ENCODE results near the gene SPTBN4. TPM values are rescaled to one million over a fixed set of nuclear protein-coding genes. Genes with fewer than 3 reads are reported as not detected.
A peak's percentile ranks its signal among the peaks of the same experiment; 100 is the strongest.
"Not testable (repeated sequence)": the region's sequence is repeated elsewhere in the genome, so short reads cannot be mapped to it uniquely, and the experiment has no call there.

The SPTBN4 gene
- polyA plus RNA-seq, 1 donor, result 3.4 TPM

GRCh38 chr19:40452016-40452415, 14.8 kb upstream of the SPTBN4 start:
- Histone ChIP-seq H3K27me3 (ENCODE audit: control insufficient read depth, insufficient read depth, low read length) (no peaks in the 10 kb centered on the region), H3K4me1 (ENCODE audit: control insufficient read depth, insufficient read depth, low read length) (no peaks in the 10 kb centered on the region), H3K4me3 (ENCODE audit: low read length) (no peak overlapping the region), H3K27ac (ENCODE audit: low read length) (no peak overlapping the region), H3K36me3 (ENCODE audit: control insufficient read depth, insufficient read depth, low read length) (peaks cover 26% of the 10 kb centered on the region), H3K9me3 (ENCODE audit: control insufficient read depth, low read depth, low read length) (no peaks in the 10 kb centered on the region)
- peak in 1 of 2 donors; percentile 36 for DNase-seq
- 80% methylated on average over 1 of the region's 5 CpGs for WGBS (ENCODE audit: insufficient coverage, low lambda C conversion rate)

GRCh38 chr19:40453151-40453735, 13.6 kb upstream of the SPTBN4 start:
- H3K4me1 ChIP-seq (ENCODE audit: control insufficient read depth, insufficient read depth, low read length), result no peaks in the 10 kb centered on the region
- H3K36me3 ChIP-seq (ENCODE audit: control insufficient read depth, insufficient read depth, low read length), result peaks cover 25% of the 10 kb centered on the region
- no peak overlapping the region for H3K4me3 ChIP-seq (ENCODE audit: low read length)
- no peak for DNase-seq
- no CpG with 5 or more reads among the region's 5 CpGs for WGBS (ENCODE audit: insufficient coverage, low lambda C conversion rate)
- H3K9me3 ChIP-seq (ENCODE audit: control insufficient read depth, low read depth, low read length), result no peaks in the 10 kb centered on the region
- no peaks in the 10 kb centered on the region for H3K27me3 ChIP-seq (ENCODE audit: control insufficient read depth, insufficient read depth, low read length)
- no peak overlapping the region for H3K27ac ChIP-seq (ENCODE audit: low read length)

- H3K36me3 ChIP-seq (ENCODE audit: control insufficient read depth, insufficient read depth, low read length), result peaks cover 25% of the 10 kb centered on the region
- H3K27ac ChIP-seq (ENCODE audit: low read length); H3K4me3 ChIP-seq (ENCODE audit: low read length); H3K4me1 ChIP-seq (ENCODE audit: control insufficient read depth, insufficient read depth, low read length); H3K27me3 ChIP-seq (ENCODE audit: control insufficient read depth, insufficient read depth, low read length); DNase-seq; H3K9me3 ChIP-seq (ENCODE audit: control insufficient read depth, low read depth, low read length): not testable (repeated sequence)
- whole genome bisulfite sequencing (ENCODE audit: insufficient coverage, low lambda C conversion rate), result no CpG with 5 or more reads among the region's 6 CpGs
Measured at GRCh38 chr19:40453943-40454342, 12.9 kb upstream of the SPTBN4 start.

GRCh38 chr19:40457048-40457447, 9.8 kb upstream of the SPTBN4 start:
- H3K27me3 ChIP-seq (ENCODE audit: control insufficient read depth, insufficient read depth, low read length), result no peaks in the 10 kb centered on the region

GRCh38 chr19:40457953-40458596, 8.7 kb upstream of the SPTBN4 start:
- Histone ChIP-seq H3K36me3 (ENCODE audit: control insufficient read depth, insufficient read depth, low read length) (peaks cover 14% of the 10 kb centered on the region), H3K27me3 (ENCODE audit: control insufficient read depth, insufficient read depth, low read length) (no peaks in the 10 kb centered on the region), H3K9me3 (ENCODE audit: control insufficient read depth, low read depth, low read length) (no peaks in the 10 kb centered on the region), H3K4me3 (ENCODE audit: low read length) (no peak overlapping the region), H3K4me1 (ENCODE audit: control insufficient read depth, insufficient read depth, low read length) (no peaks in the 10 kb centered on the region), H3K27ac (ENCODE audit: low read length) (no peak overlapping the region)
- WGBS (ENCODE audit: insufficient coverage, low lambda C conversion rate), result 100% methylated on average over 1 of the region's 27 CpGs
- DNase-seq, result no peak

More at GRCh38 chr19:40457048-40457447, 9.8 kb upstream of the SPTBN4 start:
- Histone ChIP-seq H3K27ac (ENCODE audit: low read length) (no peak overlapping the region), H3K4me1 (ENCODE audit: control insufficient read depth, insufficient read depth, low read length) (no peaks in the 10 kb centered on the region), H3K9me3 (ENCODE audit: control insufficient read depth, low read depth, low read length) (no peaks in the 10 kb centered on the region), H3K4me3 (ENCODE audit: low read length) (no peak overlapping the region), H3K36me3 (ENCODE audit: control insufficient read depth, insufficient read depth, low read length) (peaks cover 14% of the 10 kb centered on the region)
- no CpG with 5 or more reads among the region's 5 CpGs for WGBS (ENCODE audit: insufficient coverage, low lambda C conversion rate)
- DNase-seq, result no peak

GRCh38 chr19:40458597-40458974, 8.2 kb upstream of the SPTBN4 start:
- DNase-seq, result no peak
- no peaks in the 10 kb centered on the region for H3K9me3 ChIP-seq (ENCODE audit: control insufficient read depth, low read depth, low read length)
- no peak overlapping the region for H3K27ac ChIP-seq (ENCODE audit: low read length)
- no peaks in the 10 kb centered on the region for H3K4me1 ChIP-seq (ENCODE audit: control insufficient read depth, insufficient read depth, low read length)
- H3K36me3 ChIP-seq (ENCODE audit: control insufficient read depth, insufficient read depth, low read length), result peaks cover 14% of the 10 kb centered on the region
- no peak overlapping the region for H3K4me3 ChIP-seq (ENCODE audit: low read length)
- WGBS (ENCODE audit: insufficient coverage, low lambda C conversion rate), result no CpG with 5 or more reads among the region's 3 CpGs
- H3K27me3 ChIP-seq (ENCODE audit: control insufficient read depth, insufficient read depth, low read length), result no peaks in the 10 kb centered on the region

- DNase-seq, result no peak
- peaks cover 11% of the 10 kb centered on the region for H3K36me3 ChIP-seq (ENCODE audit: control insufficient read depth, insufficient read depth, low read length)
- H3K4me1 ChIP-seq (ENCODE audit: control insufficient read depth, insufficient read depth, low read length), result peaks cover 8% of the 10 kb centered on the region
- H3K27me3 ChIP-seq (ENCODE audit: control insufficient read depth, insufficient read depth, low read length), result no peaks in the 10 kb centered on the region
- no CpG with 5 or more reads among the region's 3 CpGs for WGBS (ENCODE audit: insufficient coverage, low lambda C conversion rate)
- H3K9me3 ChIP-seq (ENCODE audit: control insufficient read depth, low read depth, low read length), result no peaks in the 10 kb centered on the region
- no peak overlapping the region for H3K4me3 ChIP-seq (ENCODE audit: low read length)
- no peak overlapping the region for H3K27ac ChIP-seq (ENCODE audit: low read length)
Measured at GRCh38 chr19:40460185-40460584, 6.6 kb upstream of the SPTBN4 start.

- peak in 1 of 2 donors; percentile 68 for DNase-seq
- WGBS (ENCODE audit: insufficient coverage, low lambda C conversion rate), result no CpG with 5 or more reads among the region's 7 CpGs
- peaks cover 17% of the 10 kb centered on the region for H3K4me1 ChIP-seq (ENCODE audit: control insufficient read depth, insufficient read depth, low read length)
- peaks cover 11% of the 10 kb centered on the region for H3K36me3 ChIP-seq (ENCODE audit: control insufficient read depth, insufficient read depth, low read length)
- H3K4me3 ChIP-seq (ENCODE audit: low read length), result no peak overlapping the region
- H3K27me3 ChIP-seq (ENCODE audit: control insufficient read depth, insufficient read depth, low read length), result peaks cover 6% of the 10 kb centered on the region
- H3K27ac ChIP-seq (ENCODE audit: low read length), result peak overlapping the region; percentile 18
- peaks cover 2% of the 10 kb centered on the region for H3K9me3 ChIP-seq (ENCODE audit: control insufficient read depth, low read depth, low read length)
Measured at GRCh38 chr19:40461669-40462221, 5.1 kb upstream of the SPTBN4 start.

- not testable (repeated sequence) for H3K4me3 ChIP-seq (ENCODE audit: low read length); DNase-seq; H3K27ac ChIP-seq (ENCODE audit: low read length); H3K9me3 ChIP-seq (ENCODE audit: control insufficient read depth, low read depth, low read length); H3K36me3 ChIP-seq (ENCODE audit: control insufficient read depth, insufficient read depth, low read length)
- Histone ChIP-seq H3K27me3 (ENCODE audit: control insufficient read depth, insufficient read depth, low read length) (peaks cover 15% of the 10 kb centered on the region), H3K4me1 (ENCODE audit: control insufficient read depth, insufficient read depth, low read length) (peaks cover 17% of the 10 kb centered on the region)
- no CpG with 5 or more reads among the region's 12 CpGs for WGBS (ENCODE audit: insufficient coverage, low lambda C conversion rate)
Measured at GRCh38 chr19:40463587-40464037, 3.2 kb upstream of the SPTBN4 start.

- no peaks in the 10 kb centered on the region for H3K36me3 ChIP-seq (ENCODE audit: control insufficient read depth, insufficient read depth, low read length)
- peak; percentile 87 to 94 for DNase-seq
- H3K27ac ChIP-seq (ENCODE audit: low read length), result peak overlapping the region; percentile 95
- H3K4me3 ChIP-seq (ENCODE audit: low read length), result peak overlapping the region; percentile 80
- peaks cover 17% of the 10 kb centered on the region for H3K4me1 ChIP-seq (ENCODE audit: control insufficient read depth, insufficient read depth, low read length)
- H3K27me3 ChIP-seq (ENCODE audit: control insufficient read depth, insufficient read depth, low read length), result peaks cover 15% of the 10 kb centered on the region
- peaks cover 7% of the 10 kb centered on the region for H3K9me3 ChIP-seq (ENCODE audit: control insufficient read depth, low read depth, low read length)
- no CpG with 5 or more reads among the region's 11 CpGs for WGBS (ENCODE audit: insufficient coverage, low lambda C conversion rate)
Measured at GRCh38 chr19:40464059-40465024, 2.5 kb upstream of the SPTBN4 start.

All from large intestine (tissue), 3 donors.